Liver (tissue), 9 donors: ENCODE measurements around the gene SAE1. TPM values are rescaled to one million over a fixed set of nuclear protein-coding genes. Genes with fewer than 3 reads are reported as not detected.

Experiments
- DNase-seq: peaks from one replicate; pipeline ENCODE4 v3.0.0-alpha.2; 2017; ENCODE audit warnings: low spot score
- H3K27ac ChIP-seq, 2 donors: one replicate each; pipeline ENCODE4 v1.7.0; 2013; ENCODE audit warnings: inconsistent platforms in 2 of 2, low read length in 2 of 2, control low read depth in 1 of 2, low read depth in 1 of 2, mild to moderate bottlenecking in 1 of 2
- H3K27me3 ChIP-seq, 4 donors: one replicate each; pipeline versions ENCODE4 v1.6.1 to v1.7.0; 2013; ENCODE audit warnings: low read length in 3 of 4, inconsistent platforms in 1 of 4, mild to moderate bottlenecking in 1 of 4, moderate library complexity in 1 of 4; ENCODE audit not compliant: control insufficient read depth in 4 of 4, insufficient read depth in 4 of 4
- H3K36me3 ChIP-seq, 4 donors: one replicate each; pipeline versions ENCODE4 v1.6.1 to v1.7.0; 2013; ENCODE audit warnings: low read length in 3 of 4, mild to moderate bottlenecking in 3 of 4, low read depth in 1 of 4, moderate library complexity in 1 of 4; ENCODE audit not compliant: control insufficient read depth in 4 of 4, insufficient read depth in 3 of 4
- H3K4me1 ChIP-seq, 4 donors: one replicate each; pipeline versions ENCODE4 v1.6.1 to v1.7.0; 2013; ENCODE audit warnings: low read length in 3 of 4, mild to moderate bottlenecking in 3 of 4, moderate library complexity in 1 of 4; ENCODE audit not compliant: control insufficient read depth in 4 of 4, insufficient read depth in 4 of 4
- H3K4me3 ChIP-seq, 3 donors: one replicate each; pipeline versions ENCODE4 v1.6.1 to v1.7.0; 2013; ENCODE audit warnings: low read length in 3 of 3, control low read depth in 1 of 3, low read depth in 1 of 3, mild to moderate bottlenecking in 1 of 3
- H3K9ac ChIP-seq, 2 donors: one replicate each; pipeline ENCODE4 v1.7.0; 2013; ENCODE audit warnings: low read length in 2 of 2, mild to moderate bottlenecking in 2 of 2, moderate library complexity in 2 of 2, control low read depth in 1 of 2, low read depth in 1 of 2
- H3K9me3 ChIP-seq, 4 donors: one replicate each; pipeline versions ENCODE4 v1.6.1 to v1.7.0; 2013; ENCODE audit warnings: low read length in 3 of 4; ENCODE audit not compliant: control insufficient read depth in 4 of 4
- EGR1 ChIP-seq, 2 donors: IDR thresholded peaks; 2 replicates each; pipeline ENCODE4 v1.6.1; 2016 to 2018; ENCODE audit warnings: antibody characterized with exemption in 2 of 2, low read depth in 2 of 2
- FOXA1 ChIP-seq: IDR thresholded peaks from 2 replicates; pipeline ENCODE4 v1.6.1; 2016; ENCODE audit warnings: antibody characterized with exemption
- FOXA2 ChIP-seq: IDR thresholded peaks from 2 replicates; pipeline ENCODE4 v1.6.1; 2016; ENCODE audit warnings: antibody characterized with exemption
- GABPA ChIP-seq, 2 donors: IDR thresholded peaks in 1 of 2; conservative IDR thresholded peaks in 1 of 2; 2 replicates each; pipeline ENCODE4 v1.6.1; 2016; ENCODE audit warnings: antibody characterized with exemption in 2 of 2, mild to moderate bottlenecking in 1 of 2, moderate library complexity in 1 of 2
- HNF4A ChIP-seq, 2 donors: conservative IDR thresholded peaks; 2 replicates each; pipeline ENCODE4 v1.6.1; 2016; ENCODE audit warnings: antibody characterized with exemption in 2 of 2, mild to moderate bottlenecking in 2 of 2
- HNF4G ChIP-seq: IDR thresholded peaks from 2 replicates; pipeline ENCODE4 v1.6.1; 2016; ENCODE audit warnings: antibody characterized with exemption
- JUND ChIP-seq, 2 donors: IDR thresholded peaks; 2 replicates each; pipeline ENCODE4 v1.6.1; 2016; ENCODE audit warnings: antibody characterized with exemption in 2 of 2
- NR2F2 ChIP-seq: IDR thresholded peaks from 2 replicates; pipeline ENCODE4 v1.6.1; 2016; ENCODE audit warnings: antibody characterized with exemption
- RAD21 ChIP-seq, 2 donors: IDR thresholded peaks; 2 replicates each; pipeline ENCODE4 v1.6.1; 2016; ENCODE audit warnings: antibody characterized with exemption in 2 of 2, mild to moderate bottlenecking in 2 of 2
- RXRA ChIP-seq, 2 donors: IDR thresholded peaks; 2 replicates each; pipeline ENCODE4 v1.6.1; 2017 to 2018; ENCODE audit warnings: antibody characterized with exemption in 2 of 2, mild to moderate bottlenecking in 1 of 2
- SP1 ChIP-seq: IDR thresholded peaks from 2 replicates; pipeline ENCODE4 v1.6.1; 2018; ENCODE audit warnings: antibody characterized with exemption, mild to moderate bottlenecking
- TAF1 ChIP-seq: conservative IDR thresholded peaks from 2 replicates; pipeline ENCODE4 v1.6.1; 2016; ENCODE audit warnings: antibody characterized with exemption, mild to moderate bottlenecking
- YY1 ChIP-seq: IDR thresholded peaks from 2 replicates; pipeline ENCODE4 v1.6.1; 2016; ENCODE audit warnings: antibody characterized with exemption, mild to moderate bottlenecking
- WGBS: extraction: QIAGEN DNeasy Blood & Tissue Kit; methylation state at CpG from one replicate; pipeline ENCODE4 v1.1.7; 2013; 5-methylcytosine and 5-hydroxymethylcytosine counted together
- polyA plus RNA-seq, 2 donors: library from polyadenylated mRNA; stranded (reverse) in 1 of 2; unstranded in 1 of 2; fragments of 200-250 nt in 1 of 2; fragments of >200 nt in 1 of 2; fragmentation: Nextera tagmentation in 1 of 2; extraction: Ambion mirVana in 1 of 2; gene quantifications; one replicate each; pipeline versions ENCODE4 v1.2.1 to v1.2.3, GENCODE V29; 2013 to 2015
- total RNA-seq, 2 donors: library from RNA; depleted of rRNA; stranded (reverse); fragments of >200 nt; gene quantifications; one replicate each; pipeline ENCODE4 v1.2.3, GENCODE V29; 2014
- TF ChIP-seq, protein P1 (sequence below): IDR thresholded peaks from 2 replicates; pipeline ENCODE4 v1.6.1; 2016; ENCODE audit warnings: antibody characterized with exemption
- TF ChIP-seq, protein P2 (sequence below): IDR thresholded peaks from 2 replicates; pipeline ENCODE4 v1.6.1; 2016; ENCODE audit warnings: antibody characterized with exemption
- TF ChIP-seq, protein P3 (sequence below): IDR thresholded peaks from 2 replicates; pipeline ENCODE4 v1.6.1; 2016; ENCODE audit warnings: antibody characterized with exemption
- TF ChIP-seq, protein P4 (sequence below): fragments of 150-350 bp; IDR thresholded peaks from 2 replicates; pipeline ENCODE4 v1.5.1; 2017; ENCODE audit warnings: improper control_type of control experiment, low read depth, low read length; ENCODE audit not compliant: missing input control
- TF ChIP-seq, protein P5 (sequence below): IDR thresholded peaks from 2 replicates; pipeline ENCODE4 v1.6.1; 2016; ENCODE audit warnings: antibody characterized with exemption, mild to moderate bottlenecking
- donor health status: healthy.
- donor health status: healthy.
- donor health status: healthy.
- donor health status: healthy.
- donor health status: healthy.

SAE1 gene
- total and polyA plus RNA-seq, 4 donors: 19.0 to 31.8 (median 27.0) TPM

DNA sequence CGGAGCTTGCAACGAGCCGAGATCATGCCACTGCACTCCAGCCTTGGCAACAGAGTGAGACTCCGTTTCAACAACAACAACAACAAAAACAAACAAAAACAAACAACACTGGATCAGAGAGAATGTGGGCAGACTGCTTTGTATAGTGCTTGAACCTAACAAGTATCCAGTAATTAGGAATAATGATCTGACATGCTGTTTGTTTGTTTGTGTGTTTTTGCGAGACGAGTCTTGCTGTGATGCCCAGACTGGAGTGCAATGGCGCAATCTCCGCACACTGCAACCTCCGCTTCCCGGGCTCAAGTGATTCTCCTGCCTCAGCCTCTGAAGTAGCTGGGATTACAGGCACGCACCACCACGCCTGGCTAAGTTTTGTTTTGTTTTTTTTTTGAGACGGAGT, 14.0 kb downstream of the SAE1 start:
- no peak overlapping the region for H3K4me3 ChIP-seq
- DNase-seq: no peak
- H3K4me1 ChIP-seq: no peaks in the 10 kb centered on the region
- H3K9me3 ChIP-seq: no peaks in the 10 kb centered on the region
- H3K27ac ChIP-seq: no peak overlapping the region
- TF ChIP-seq, protein P1, sequence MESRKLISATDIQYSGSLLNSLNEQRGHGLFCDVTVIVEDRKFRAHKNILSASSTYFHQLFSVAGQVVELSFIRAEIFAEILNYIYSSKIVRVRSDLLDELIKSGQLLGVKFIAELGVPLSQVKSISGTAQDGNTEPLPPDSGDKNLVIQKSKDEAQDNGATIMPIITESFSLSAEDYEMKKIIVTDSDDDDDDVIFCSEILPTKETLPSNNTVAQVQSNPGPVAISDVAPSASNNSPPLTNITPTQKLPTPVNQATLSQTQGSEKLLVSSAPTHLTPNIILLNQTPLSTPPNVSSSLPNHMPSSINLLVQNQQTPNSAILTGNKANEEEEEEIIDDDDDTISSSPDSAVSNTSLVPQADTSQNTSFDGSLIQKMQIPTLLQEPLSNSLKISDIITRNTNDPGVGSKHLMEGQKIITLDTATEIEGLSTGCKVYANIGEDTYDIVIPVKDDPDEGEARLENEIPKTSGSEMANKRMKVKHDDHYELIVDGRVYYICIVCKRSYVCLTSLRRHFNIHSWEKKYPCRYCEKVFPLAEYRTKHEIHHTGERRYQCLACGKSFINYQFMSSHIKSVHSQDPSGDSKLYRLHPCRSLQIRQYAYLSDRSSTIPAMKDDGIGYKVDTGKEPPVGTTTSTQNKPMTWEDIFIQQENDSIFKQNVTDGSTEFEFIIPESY: no peak
- no peaks in the 10 kb centered on the region for H3K27me3 ChIP-seq
- no peak overlapping the region for H3K9ac ChIP-seq
- WGBS: 93% methylated on average over 13 of the region's 13 CpGs
- H3K36me3 ChIP-seq: peaks cover 12 to 22% (median 16%) of the 10 kb centered on the region in 4 donors

DNA sequence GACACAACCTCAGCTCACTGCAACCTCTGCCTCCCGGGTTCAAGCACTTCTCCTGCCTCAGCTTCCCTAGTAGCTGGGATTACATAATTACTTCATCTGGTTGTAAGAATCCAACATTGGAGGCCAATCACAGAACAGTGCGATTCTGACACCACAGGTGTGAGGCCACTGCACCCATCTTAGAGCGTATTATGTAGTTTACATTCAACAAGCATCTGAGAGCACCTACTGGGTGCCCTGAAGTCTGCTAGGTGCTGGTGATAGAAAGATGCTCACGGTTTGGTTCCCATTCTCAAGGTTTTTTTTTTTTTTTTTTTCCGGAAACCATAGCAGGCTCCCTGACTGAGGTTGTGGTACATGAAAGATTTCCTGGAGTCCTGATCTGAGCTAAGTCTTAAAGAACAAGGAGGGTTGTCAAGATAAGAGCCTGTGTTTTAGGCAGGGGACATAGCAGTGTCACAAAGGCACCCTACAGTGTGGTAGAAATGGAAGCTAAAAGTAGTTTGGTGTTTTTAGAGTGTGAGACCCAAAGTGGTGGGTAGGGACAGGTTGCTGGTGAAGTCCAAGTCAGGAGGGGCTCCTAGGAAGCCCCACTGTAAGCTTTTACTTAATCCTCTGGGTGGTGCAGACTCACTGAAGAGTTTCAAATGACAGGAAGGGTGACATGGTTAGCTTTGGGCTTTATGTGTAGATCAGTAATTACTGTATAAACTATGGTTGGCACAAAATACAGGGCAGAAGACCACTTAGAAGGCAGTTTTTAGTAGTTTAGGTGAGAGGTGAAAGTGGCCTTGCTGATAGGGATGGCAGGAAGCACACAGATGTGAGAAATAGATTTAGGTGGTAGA, 15.2 kb downstream of the SAE1 start:
- no peak for DNase-seq
- H3K36me3 ChIP-seq: peaks cover 12 to 30% (median 23%) of the 10 kb centered on the region in 4 donors
- 88% methylated on average over 5 of the region's 5 CpGs for WGBS

More for the DNA sequence above, 15.2 kb downstream of the SAE1 start:
- no peak overlapping the region for H3K4me3 ChIP-seq
- H3K9me3 ChIP-seq: no peaks in the 10 kb centered on the region
- H3K9ac ChIP-seq: no peak overlapping the region
- H3K27ac ChIP-seq: no peak overlapping the region
- H3K4me1 ChIP-seq: no peaks in the 10 kb centered on the region
- no peaks in the 10 kb centered on the region for H3K27me3 ChIP-seq
- TF ChIP-seq JUND (IDR thresholded peaks at IDR 0.05) (no peak), GABPA (IDR thresholded peaks at IDR 0.05 in 1 of 2, conservative IDR thresholded peaks at IDR 0.05 in 1 of 2) (no peak), FOXA2 (no peak), HNF4G (no peak), HNF4A (conservative IDR thresholded peaks at IDR 0.05) (no peak), EGR1 (IDR thresholded peaks at IDR 0.05; ENCODE audit: low read depth in 2 of 2) (no peak), TAF1 (no peak), NR2F2 (no peak), RXRA (IDR thresholded peaks at IDR 0.05) (no peak), YY1 (no peak), RAD21 (IDR thresholded peaks at IDR 0.05) (no peak), FOXA1 (no peak), SP1 (no peak)
- TF ChIP-seq, protein P2, sequence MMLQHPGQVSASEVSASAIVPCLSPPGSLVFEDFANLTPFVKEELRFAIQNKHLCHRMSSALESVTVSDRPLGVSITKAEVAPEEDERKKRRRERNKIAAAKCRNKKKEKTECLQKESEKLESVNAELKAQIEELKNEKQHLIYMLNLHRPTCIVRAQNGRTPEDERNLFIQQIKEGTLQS: no peak
- TF ChIP-seq, protein P1: no peak
- TF ChIP-seq, protein P3, sequence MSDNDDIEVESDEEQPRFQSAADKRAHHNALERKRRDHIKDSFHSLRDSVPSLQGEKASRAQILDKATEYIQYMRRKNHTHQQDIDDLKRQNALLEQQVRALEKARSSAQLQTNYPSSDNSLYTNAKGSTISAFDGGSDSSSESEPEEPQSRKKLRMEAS: no peak
- TF ChIP-seq, protein P4, sequence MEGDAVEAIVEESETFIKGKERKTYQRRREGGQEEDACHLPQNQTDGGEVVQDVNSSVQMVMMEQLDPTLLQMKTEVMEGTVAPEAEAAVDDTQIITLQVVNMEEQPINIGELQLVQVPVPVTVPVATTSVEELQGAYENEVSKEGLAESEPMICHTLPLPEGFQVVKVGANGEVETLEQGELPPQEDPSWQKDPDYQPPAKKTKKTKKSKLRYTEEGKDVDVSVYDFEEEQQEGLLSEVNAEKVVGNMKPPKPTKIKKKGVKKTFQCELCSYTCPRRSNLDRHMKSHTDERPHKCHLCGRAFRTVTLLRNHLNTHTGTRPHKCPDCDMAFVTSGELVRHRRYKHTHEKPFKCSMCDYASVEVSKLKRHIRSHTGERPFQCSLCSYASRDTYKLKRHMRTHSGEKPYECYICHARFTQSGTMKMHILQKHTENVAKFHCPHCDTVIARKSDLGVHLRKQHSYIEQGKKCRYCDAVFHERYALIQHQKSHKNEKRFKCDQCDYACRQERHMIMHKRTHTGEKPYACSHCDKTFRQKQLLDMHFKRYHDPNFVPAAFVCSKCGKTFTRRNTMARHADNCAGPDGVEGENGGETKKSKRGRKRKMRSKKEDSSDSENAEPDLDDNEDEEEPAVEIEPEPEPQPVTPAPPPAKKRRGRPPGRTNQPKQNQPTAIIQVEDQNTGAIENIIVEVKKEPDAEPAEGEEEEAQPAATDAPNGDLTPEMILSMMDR: no peak
- TF ChIP-seq, protein P5, sequence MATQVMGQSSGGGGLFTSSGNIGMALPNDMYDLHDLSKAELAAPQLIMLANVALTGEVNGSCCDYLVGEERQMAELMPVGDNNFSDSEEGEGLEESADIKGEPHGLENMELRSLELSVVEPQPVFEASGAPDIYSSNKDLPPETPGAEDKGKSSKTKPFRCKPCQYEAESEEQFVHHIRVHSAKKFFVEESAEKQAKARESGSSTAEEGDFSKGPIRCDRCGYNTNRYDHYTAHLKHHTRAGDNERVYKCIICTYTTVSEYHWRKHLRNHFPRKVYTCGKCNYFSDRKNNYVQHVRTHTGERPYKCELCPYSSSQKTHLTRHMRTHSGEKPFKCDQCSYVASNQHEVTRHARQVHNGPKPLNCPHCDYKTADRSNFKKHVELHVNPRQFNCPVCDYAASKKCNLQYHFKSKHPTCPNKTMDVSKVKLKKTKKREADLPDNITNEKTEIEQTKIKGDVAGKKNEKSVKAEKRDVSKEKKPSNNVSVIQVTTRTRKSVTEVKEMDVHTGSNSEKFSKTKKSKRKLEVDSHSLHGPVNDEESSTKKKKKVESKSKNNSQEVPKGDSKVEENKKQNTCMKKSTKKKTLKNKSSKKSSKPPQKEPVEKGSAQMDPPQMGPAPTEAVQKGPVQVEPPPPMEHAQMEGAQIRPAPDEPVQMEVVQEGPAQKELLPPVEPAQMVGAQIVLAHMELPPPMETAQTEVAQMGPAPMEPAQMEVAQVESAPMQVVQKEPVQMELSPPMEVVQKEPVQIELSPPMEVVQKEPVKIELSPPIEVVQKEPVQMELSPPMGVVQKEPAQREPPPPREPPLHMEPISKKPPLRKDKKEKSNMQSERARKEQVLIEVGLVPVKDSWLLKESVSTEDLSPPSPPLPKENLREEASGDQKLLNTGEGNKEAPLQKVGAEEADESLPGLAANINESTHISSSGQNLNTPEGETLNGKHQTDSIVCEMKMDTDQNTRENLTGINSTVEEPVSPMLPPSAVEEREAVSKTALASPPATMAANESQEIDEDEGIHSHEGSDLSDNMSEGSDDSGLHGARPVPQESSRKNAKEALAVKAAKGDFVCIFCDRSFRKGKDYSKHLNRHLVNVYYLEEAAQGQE: no peak
